OCI-LY1 (cell line): ENCODE measurements around the gene TMEM158.

Source experiments
- CTCF ChIP-seq: fragments of 200-600 bp; sonication (generic), shearing (Covaris generic); IDR thresholded peaks from 2 replicates; pipeline ENCODE4 v1.5.1; 2017; ENCODE audit warnings: mild to moderate bottlenecking, antibody characterized with exemption, low read length, moderate library complexity, mixed read lengths
- EZH2 ChIP-seq: fragments of 200-600 bp; sonication (generic), shearing (Covaris generic); IDR thresholded peaks from 2 replicates; pipeline ENCODE4 v1.8.0; 2017; ENCODE audit warnings: borderline replicate concordance, mixed run types, mild to moderate bottlenecking, antibody characterized with exemption, low read length, moderate library complexity, mixed read lengths

DNA sequence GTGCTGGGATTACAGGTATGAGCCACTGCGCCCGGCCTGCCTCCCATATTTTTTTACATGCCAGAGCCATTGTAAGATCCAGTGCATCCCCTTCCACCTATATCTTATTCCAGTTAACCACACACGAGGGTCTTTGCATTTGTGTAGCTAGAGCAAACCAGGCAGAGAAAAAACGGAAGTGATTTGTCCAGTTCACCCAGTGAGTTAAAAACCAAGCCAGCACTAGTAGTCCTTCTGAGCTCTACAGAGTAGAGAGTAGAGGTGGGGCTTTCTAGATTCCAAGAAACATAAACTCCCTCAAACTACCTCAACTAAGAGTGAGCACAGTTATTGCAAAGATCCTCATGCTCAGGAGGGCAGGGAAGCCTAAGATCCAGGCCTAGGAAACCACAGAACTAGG, 34.7 kb downstream of the TMEM158 start:
- no peak for TF ChIP-seq CTCF
- TF ChIP-seq EZH2 = no peak
